HFFc6 (cell line): Measurements from ENCODE around the gene TEX261. TPM values are rescaled to one million over a fixed set of nuclear protein-coding genes. Genes with fewer than 3 reads are reported as not detected.

Experiments
- DNase-seq: peaks from one replicate; pipeline ENCODE4 v3.0.0-alpha.2; 2018
- H3K27ac Mint-ChIP-seq: 2 replicates; pipeline ENCODE4 v1.8.0; 2020; ENCODE audit warnings: mild to moderate bottlenecking, mixed read lengths
- H3K27me3 Mint-ChIP-seq: 2 replicates; pipeline ENCODE4 v1.8.0; 2021; ENCODE audit warnings: mild to moderate bottlenecking, moderate library complexity, mixed read lengths; ENCODE audit not compliant: insufficient read depth
- H3K36me3 Mint-ChIP-seq: 2 replicates; pipeline ENCODE4 v1.8.0; 2021; ENCODE audit warnings: low read depth, mixed read lengths
- H3K4me1 Mint-ChIP-seq: 2 replicates; pipeline ENCODE4 v1.8.0; 2020; ENCODE audit warnings: low read depth, mixed read lengths
- H3K4me3 Mint-ChIP-seq: 2 replicates; pipeline ENCODE4 v1.8.0; 2020; ENCODE audit warnings: mild to moderate bottlenecking, moderate library complexity, mixed read lengths
- H3K9me3 Mint-ChIP-seq: 2 replicates; pipeline ENCODE4 v1.8.0; 2020; ENCODE audit warnings: mild to moderate bottlenecking, mixed read lengths
- total RNA-seq, 6 experiments: library from RNA; stranded (reverse); fragmentation: NEBNext Ultra II Directional; extraction: Animal tissue kit (Norgen Biotek cat#: 25700); gene quantifications; 2 replicates in 1 of 6; 3 replicates in 5 of 6; pipeline ENCODE4 v1.2.3, GENCODE V29; 2021
- TF ChIP-seq, protein P1 (sequence below): fragments of 200-600 bp; sonication (generic); IDR thresholded peaks from 2 replicates; pipeline ENCODE4 v1.5.0; 2021; ENCODE audit warnings: antibody characterized with exemption, mild to moderate bottlenecking

Gene TEX261
- total RNA-seq, 6 experiments from 2014 or later = 91.6 to 129 (median 103) TPM

GRCh38 chr2:71005271-71006202 is 10.9 kb upstream of the TEX261 start:
- DNase-seq = no peak
- no peak overlapping the region for H3K4me3 Mint-ChIP-seq
- H3K9me3 Mint-ChIP-seq = no peaks in the 10 kb centered on the region
- H3K27me3 Mint-ChIP-seq = peaks cover 16% of the 10 kb centered on the region
- no peaks in the 10 kb centered on the region for H3K36me3 Mint-ChIP-seq
- peaks cover 15% of the 10 kb centered on the region for H3K4me1 Mint-ChIP-seq
- H3K27ac Mint-ChIP-seq = no peak overlapping the region
- TF ChIP-seq, protein P1, sequence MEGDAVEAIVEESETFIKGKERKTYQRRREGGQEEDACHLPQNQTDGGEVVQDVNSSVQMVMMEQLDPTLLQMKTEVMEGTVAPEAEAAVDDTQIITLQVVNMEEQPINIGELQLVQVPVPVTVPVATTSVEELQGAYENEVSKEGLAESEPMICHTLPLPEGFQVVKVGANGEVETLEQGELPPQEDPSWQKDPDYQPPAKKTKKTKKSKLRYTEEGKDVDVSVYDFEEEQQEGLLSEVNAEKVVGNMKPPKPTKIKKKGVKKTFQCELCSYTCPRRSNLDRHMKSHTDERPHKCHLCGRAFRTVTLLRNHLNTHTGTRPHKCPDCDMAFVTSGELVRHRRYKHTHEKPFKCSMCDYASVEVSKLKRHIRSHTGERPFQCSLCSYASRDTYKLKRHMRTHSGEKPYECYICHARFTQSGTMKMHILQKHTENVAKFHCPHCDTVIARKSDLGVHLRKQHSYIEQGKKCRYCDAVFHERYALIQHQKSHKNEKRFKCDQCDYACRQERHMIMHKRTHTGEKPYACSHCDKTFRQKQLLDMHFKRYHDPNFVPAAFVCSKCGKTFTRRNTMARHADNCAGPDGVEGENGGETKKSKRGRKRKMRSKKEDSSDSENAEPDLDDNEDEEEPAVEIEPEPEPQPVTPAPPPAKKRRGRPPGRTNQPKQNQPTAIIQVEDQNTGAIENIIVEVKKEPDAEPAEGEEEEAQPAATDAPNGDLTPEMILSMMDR = no peak

GRCh38 chr2:71004857-71005256 is 10.2 kb upstream of the TEX261 start:
- DNase-seq = no peak
- H3K4me1 Mint-ChIP-seq = peaks cover 15% of the 10 kb centered on the region
- TF ChIP-seq, protein P1 = no peak
- peaks cover 12% of the 10 kb centered on the region for H3K27me3 Mint-ChIP-seq
- H3K36me3 Mint-ChIP-seq = no peaks in the 10 kb centered on the region
- no peak overlapping the region for H3K27ac Mint-ChIP-seq
- no peak overlapping the region for H3K4me3 Mint-ChIP-seq
- no peaks in the 10 kb centered on the region for H3K9me3 Mint-ChIP-seq

- DNase-seq = no peak
- Mint-ChIP-seq H3K36me3 (no peaks in the 10 kb centered on the region), H3K4me3 (no peak overlapping the region), H3K27me3 (peaks cover 11% of the 10 kb centered on the region), H3K4me1 (peaks cover 15% of the 10 kb centered on the region), H3K27ac (no peak overlapping the region), H3K9me3 (no peaks in the 10 kb centered on the region)
- TF ChIP-seq, protein P1 = no peak
Observed at GRCh38 chr2:71003966-71004755, 9.5 kb upstream of the TEX261 start.

DNA sequence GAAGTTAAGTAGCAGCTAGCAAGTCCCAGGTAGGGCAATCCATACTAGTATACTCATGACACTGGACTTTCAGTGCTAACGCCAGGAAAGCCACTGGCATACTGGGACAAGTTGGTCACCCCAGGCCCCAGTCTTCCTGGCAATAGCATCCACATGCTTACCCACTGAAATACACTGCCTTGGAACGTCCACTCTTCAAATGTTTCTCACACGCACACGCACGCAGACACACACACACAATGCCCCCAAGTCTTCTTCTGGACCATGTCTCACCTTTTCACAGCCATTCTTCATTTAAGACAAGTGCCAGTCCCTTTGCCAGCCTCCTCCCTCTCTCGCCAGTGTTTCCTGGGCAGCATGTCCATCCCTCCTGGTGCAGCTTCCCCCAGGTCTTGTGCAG is 8.7 kb upstream of the TEX261 start:
- Mint-ChIP-seq H3K4me3 (no peak overlapping the region), H3K4me1 (peaks cover 15% of the 10 kb centered on the region), H3K9me3 (no peaks in the 10 kb centered on the region), H3K36me3 (no peaks in the 10 kb centered on the region), H3K27ac (no peak overlapping the region), H3K27me3 (peaks cover 11% of the 10 kb centered on the region)
- TF ChIP-seq, protein P1 = no peak
- no peak for DNase-seq

GRCh38 chr2:71001981-71002570 is 7.4 kb upstream of the TEX261 start:
- H3K36me3 Mint-ChIP-seq = no peaks in the 10 kb centered on the region
- peaks cover 11% of the 10 kb centered on the region for H3K27me3 Mint-ChIP-seq
- no peaks in the 10 kb centered on the region for H3K9me3 Mint-ChIP-seq
- TF ChIP-seq, protein P1 = no peak
- H3K27ac Mint-ChIP-seq = no peak overlapping the region
- H3K4me3 Mint-ChIP-seq = no peak overlapping the region
- DNase-seq = no peak
- peaks cover 15% of the 10 kb centered on the region for H3K4me1 Mint-ChIP-seq
